Liver (tissue), 9 donors: ENCODE results near the gene ARSB. TPM values are rescaled to one million over a fixed set of nuclear protein-coding genes. Genes with fewer than 3 reads are reported as not detected.

Experiments
- DNase-seq: peaks from one replicate; pipeline ENCODE4 v3.0.0-alpha.2; 2017; ENCODE audit warnings: low spot score
- H3K27ac ChIP-seq, 2 donors: one replicate each; pipeline ENCODE4 v1.7.0; 2013; ENCODE audit warnings: inconsistent platforms in 2 of 2, low read length in 2 of 2, control low read depth in 1 of 2, low read depth in 1 of 2, mild to moderate bottlenecking in 1 of 2
- H3K27me3 ChIP-seq, 4 donors: one replicate each; pipeline versions ENCODE4 v1.6.1 to v1.7.0; 2013; ENCODE audit warnings: low read length in 3 of 4, inconsistent platforms in 1 of 4, mild to moderate bottlenecking in 1 of 4, moderate library complexity in 1 of 4; ENCODE audit not compliant: control insufficient read depth in 4 of 4, insufficient read depth in 4 of 4
- H3K36me3 ChIP-seq, 4 donors: one replicate each; pipeline versions ENCODE4 v1.6.1 to v1.7.0; 2013; ENCODE audit warnings: low read length in 3 of 4, mild to moderate bottlenecking in 3 of 4, low read depth in 1 of 4, moderate library complexity in 1 of 4; ENCODE audit not compliant: control insufficient read depth in 4 of 4, insufficient read depth in 3 of 4
- H3K4me1 ChIP-seq, 4 donors: one replicate each; pipeline versions ENCODE4 v1.6.1 to v1.7.0; 2013; ENCODE audit warnings: low read length in 3 of 4, mild to moderate bottlenecking in 3 of 4, moderate library complexity in 1 of 4; ENCODE audit not compliant: control insufficient read depth in 4 of 4, insufficient read depth in 4 of 4
- H3K4me3 ChIP-seq, 3 donors: one replicate each; pipeline versions ENCODE4 v1.6.1 to v1.7.0; 2013; ENCODE audit warnings: low read length in 3 of 3, control low read depth in 1 of 3, low read depth in 1 of 3, mild to moderate bottlenecking in 1 of 3
- H3K9ac ChIP-seq, 2 donors: one replicate each; pipeline ENCODE4 v1.7.0; 2013; ENCODE audit warnings: low read length in 2 of 2, mild to moderate bottlenecking in 2 of 2, moderate library complexity in 2 of 2, control low read depth in 1 of 2, low read depth in 1 of 2
- H3K9me3 ChIP-seq, 4 donors: one replicate each; pipeline versions ENCODE4 v1.6.1 to v1.7.0; 2013; ENCODE audit warnings: low read length in 3 of 4; ENCODE audit not compliant: control insufficient read depth in 4 of 4
- EGR1 ChIP-seq, 2 donors: IDR thresholded peaks; 2 replicates each; pipeline ENCODE4 v1.6.1; 2016 to 2018; ENCODE audit warnings: antibody characterized with exemption in 2 of 2, low read depth in 2 of 2
- FOXA1 ChIP-seq: IDR thresholded peaks from 2 replicates; pipeline ENCODE4 v1.6.1; 2016; ENCODE audit warnings: antibody characterized with exemption
- FOXA2 ChIP-seq: IDR thresholded peaks from 2 replicates; pipeline ENCODE4 v1.6.1; 2016; ENCODE audit warnings: antibody characterized with exemption
- GABPA ChIP-seq, 2 donors: IDR thresholded peaks in 1 of 2; conservative IDR thresholded peaks in 1 of 2; 2 replicates each; pipeline ENCODE4 v1.6.1; 2016; ENCODE audit warnings: antibody characterized with exemption in 2 of 2, mild to moderate bottlenecking in 1 of 2, moderate library complexity in 1 of 2
- HNF4A ChIP-seq, 2 donors: conservative IDR thresholded peaks; 2 replicates each; pipeline ENCODE4 v1.6.1; 2016; ENCODE audit warnings: antibody characterized with exemption in 2 of 2, mild to moderate bottlenecking in 2 of 2
- HNF4G ChIP-seq: IDR thresholded peaks from 2 replicates; pipeline ENCODE4 v1.6.1; 2016; ENCODE audit warnings: antibody characterized with exemption
- JUND ChIP-seq, 2 donors: IDR thresholded peaks; 2 replicates each; pipeline ENCODE4 v1.6.1; 2016; ENCODE audit warnings: antibody characterized with exemption in 2 of 2
- NR2F2 ChIP-seq: IDR thresholded peaks from 2 replicates; pipeline ENCODE4 v1.6.1; 2016; ENCODE audit warnings: antibody characterized with exemption
- RAD21 ChIP-seq, 2 donors: IDR thresholded peaks; 2 replicates each; pipeline ENCODE4 v1.6.1; 2016; ENCODE audit warnings: antibody characterized with exemption in 2 of 2, mild to moderate bottlenecking in 2 of 2
- RXRA ChIP-seq, 2 donors: IDR thresholded peaks; 2 replicates each; pipeline ENCODE4 v1.6.1; 2017 to 2018; ENCODE audit warnings: antibody characterized with exemption in 2 of 2, mild to moderate bottlenecking in 1 of 2
- SP1 ChIP-seq: IDR thresholded peaks from 2 replicates; pipeline ENCODE4 v1.6.1; 2018; ENCODE audit warnings: antibody characterized with exemption, mild to moderate bottlenecking
- TAF1 ChIP-seq: conservative IDR thresholded peaks from 2 replicates; pipeline ENCODE4 v1.6.1; 2016; ENCODE audit warnings: antibody characterized with exemption, mild to moderate bottlenecking
- YY1 ChIP-seq: IDR thresholded peaks from 2 replicates; pipeline ENCODE4 v1.6.1; 2016; ENCODE audit warnings: antibody characterized with exemption, mild to moderate bottlenecking
- WGBS: extraction: QIAGEN DNeasy Blood & Tissue Kit; methylation state at CpG from one replicate; pipeline ENCODE4 v1.1.7; 2013; 5-methylcytosine and 5-hydroxymethylcytosine counted together
- polyA plus RNA-seq, 2 donors: library from polyadenylated mRNA; stranded (reverse) in 1 of 2; unstranded in 1 of 2; fragments of 200-250 nt in 1 of 2; fragments of >200 nt in 1 of 2; fragmentation: Nextera tagmentation in 1 of 2; extraction: Ambion mirVana in 1 of 2; gene quantifications; one replicate each; pipeline versions ENCODE4 v1.2.1 to v1.2.3, GENCODE V29; 2013 to 2015
- total RNA-seq, 2 donors: library from RNA; depleted of rRNA; stranded (reverse); fragments of >200 nt; gene quantifications; one replicate each; pipeline ENCODE4 v1.2.3, GENCODE V29; 2014
- TF ChIP-seq, protein P1 (sequence below): IDR thresholded peaks from 2 replicates; pipeline ENCODE4 v1.6.1; 2016; ENCODE audit warnings: antibody characterized with exemption
- TF ChIP-seq, protein P2 (sequence below): IDR thresholded peaks from 2 replicates; pipeline ENCODE4 v1.6.1; 2016; ENCODE audit warnings: antibody characterized with exemption
- TF ChIP-seq, protein P3 (sequence below): fragments of 150-350 bp; IDR thresholded peaks from 2 replicates; pipeline ENCODE4 v1.5.1; 2017; ENCODE audit warnings: improper control_type of control experiment, low read depth, low read length; ENCODE audit not compliant: missing input control
- TF ChIP-seq, protein P4 (sequence below): IDR thresholded peaks from 2 replicates; pipeline ENCODE4 v1.6.1; 2016; ENCODE audit warnings: antibody characterized with exemption
- TF ChIP-seq, protein P5 (sequence below): IDR thresholded peaks from 2 replicates; pipeline ENCODE4 v1.6.1; 2016; ENCODE audit warnings: antibody characterized with exemption, mild to moderate bottlenecking
- donor health status: healthy.
- donor health status: healthy.
- donor health status: healthy.
- donor health status: healthy.
- donor health status: healthy.

ARSB gene
- total and polyA plus RNA-seq, 4 donors = 3.5 to 26.2 (median 8.7) TPM

DNA sequence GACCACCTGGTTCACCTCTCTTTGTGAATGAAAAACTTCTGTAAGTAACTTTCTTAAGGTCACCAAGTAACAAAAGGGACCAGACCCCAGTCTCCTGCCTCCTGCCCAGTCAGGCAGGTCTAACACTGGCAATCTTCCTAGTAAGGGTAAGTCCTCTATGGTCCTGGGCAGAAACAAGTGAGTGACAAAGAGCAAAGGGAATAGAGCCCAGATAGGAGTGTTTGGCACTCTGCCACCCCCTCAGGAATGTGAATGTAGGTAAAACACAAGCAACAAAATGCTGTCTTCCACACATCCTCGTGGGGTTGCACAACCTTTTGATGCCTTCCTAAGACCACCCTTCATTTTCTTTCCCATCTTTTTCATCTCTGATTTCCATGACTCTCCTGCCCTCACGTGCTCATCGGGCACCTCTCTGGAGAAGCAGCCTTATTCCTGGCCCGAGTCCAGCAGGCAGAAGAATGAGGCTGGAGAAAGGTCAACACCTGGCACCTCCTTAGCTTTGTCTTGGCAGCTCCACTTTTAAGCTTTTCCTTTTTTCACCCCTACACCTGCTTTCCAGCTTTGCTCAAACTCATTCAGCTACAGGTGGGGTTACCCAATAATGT lies 246.3 kb downstream of the ARSB start (continued):
- TF ChIP-seq, protein P1, sequence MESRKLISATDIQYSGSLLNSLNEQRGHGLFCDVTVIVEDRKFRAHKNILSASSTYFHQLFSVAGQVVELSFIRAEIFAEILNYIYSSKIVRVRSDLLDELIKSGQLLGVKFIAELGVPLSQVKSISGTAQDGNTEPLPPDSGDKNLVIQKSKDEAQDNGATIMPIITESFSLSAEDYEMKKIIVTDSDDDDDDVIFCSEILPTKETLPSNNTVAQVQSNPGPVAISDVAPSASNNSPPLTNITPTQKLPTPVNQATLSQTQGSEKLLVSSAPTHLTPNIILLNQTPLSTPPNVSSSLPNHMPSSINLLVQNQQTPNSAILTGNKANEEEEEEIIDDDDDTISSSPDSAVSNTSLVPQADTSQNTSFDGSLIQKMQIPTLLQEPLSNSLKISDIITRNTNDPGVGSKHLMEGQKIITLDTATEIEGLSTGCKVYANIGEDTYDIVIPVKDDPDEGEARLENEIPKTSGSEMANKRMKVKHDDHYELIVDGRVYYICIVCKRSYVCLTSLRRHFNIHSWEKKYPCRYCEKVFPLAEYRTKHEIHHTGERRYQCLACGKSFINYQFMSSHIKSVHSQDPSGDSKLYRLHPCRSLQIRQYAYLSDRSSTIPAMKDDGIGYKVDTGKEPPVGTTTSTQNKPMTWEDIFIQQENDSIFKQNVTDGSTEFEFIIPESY = no peak
- TF ChIP-seq HNF4G (no peak), JUND (IDR thresholded peaks at IDR 0.05) (no peak), HNF4A (conservative IDR thresholded peaks at IDR 0.05) (no peak), SP1 (no peak)
- TF ChIP-seq, protein P2, sequence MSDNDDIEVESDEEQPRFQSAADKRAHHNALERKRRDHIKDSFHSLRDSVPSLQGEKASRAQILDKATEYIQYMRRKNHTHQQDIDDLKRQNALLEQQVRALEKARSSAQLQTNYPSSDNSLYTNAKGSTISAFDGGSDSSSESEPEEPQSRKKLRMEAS = no peak

DNA sequence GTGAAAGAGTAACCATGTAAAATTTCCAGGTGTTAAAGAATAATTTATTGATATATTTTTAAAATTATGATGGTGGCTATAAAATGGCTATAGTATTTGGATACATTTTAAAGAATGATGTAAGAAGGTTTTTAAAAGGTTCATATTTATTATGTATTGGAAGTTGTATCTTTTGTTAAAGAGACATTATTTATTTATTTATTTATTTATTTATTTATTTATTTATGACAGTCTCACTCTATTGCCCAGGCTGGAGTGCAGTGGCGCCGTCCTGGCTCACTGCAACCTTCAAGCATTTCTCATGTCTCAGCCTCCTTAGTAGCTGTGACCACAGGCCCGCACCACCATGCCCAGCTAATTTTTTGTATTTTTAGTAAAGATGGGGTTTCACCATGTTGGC lies 247.0 kb downstream of the ARSB start:
- Histone ChIP-seq H3K9me3 (no peaks in the 10 kb centered on the region), H3K4me3 (no peak overlapping the region), H3K27ac (no peak overlapping the region), H3K36me3 (no peaks in the 10 kb centered on the region), H3K9ac (no peak overlapping the region), H3K4me1 (no peaks in the 10 kb centered on the region), H3K27me3 (no peaks in the 10 kb centered on the region)
- no peak for DNase-seq
- WGBS = over 99% methylated on average over 3 of the region's 3 CpGs
- TF ChIP-seq SP1 = no peak

DNA sequence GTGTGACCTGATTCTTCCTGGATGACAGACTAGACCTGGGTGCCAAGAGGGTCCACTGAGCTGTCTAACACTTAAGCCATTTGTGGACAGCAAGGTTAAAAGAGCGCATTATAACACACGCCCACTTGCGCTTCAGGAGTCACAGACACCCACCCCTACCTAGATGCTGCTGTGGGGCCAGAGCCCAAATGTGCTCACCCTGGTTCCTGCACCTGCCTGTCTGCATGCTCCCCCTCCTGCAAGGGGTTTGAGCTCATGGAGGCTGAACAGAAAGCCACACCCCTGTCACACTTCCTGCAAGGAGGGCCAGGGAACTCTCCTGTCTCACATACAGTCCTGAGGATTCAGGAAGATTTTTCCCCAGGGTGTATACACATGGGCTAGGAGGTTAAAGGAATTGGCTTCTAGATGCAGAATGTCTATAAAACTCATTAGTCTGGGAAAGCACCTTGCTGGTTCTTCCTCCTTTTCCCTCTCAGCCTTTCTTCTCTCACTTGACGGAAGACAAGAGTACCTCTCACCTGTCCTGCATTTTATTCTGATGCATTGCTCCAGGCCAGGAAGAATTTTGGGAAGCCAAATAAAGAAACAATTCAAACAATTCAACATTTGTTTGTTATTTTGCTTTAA lies 249.2 kb downstream of the ARSB start:
- Histone ChIP-seq H3K9ac (no peak overlapping the region), H3K4me3 (no peak overlapping the region), H3K9me3 (no peaks in the 10 kb centered on the region), H3K27me3 (no peaks in the 10 kb centered on the region), H3K4me1 (no peaks in the 10 kb centered on the region), H3K36me3 (no peaks in the 10 kb centered on the region), H3K27ac (no peak overlapping the region)
- 97% methylated on average over 4 of the region's 4 CpGs for WGBS
- DNase-seq = no peak
- TF ChIP-seq FOXA1 (no peak), RAD21 (IDR thresholded peaks at IDR 0.05) (no peak), HNF4A (conservative IDR thresholded peaks at IDR 0.05) (no peak), GABPA (IDR thresholded peaks at IDR 0.05 in 1 of 2, conservative IDR thresholded peaks at IDR 0.05 in 1 of 2) (no peak), NR2F2 (no peak), SP1 (no peak), FOXA2 (no peak), YY1 (no peak), HNF4G (no peak), TAF1 (no peak), JUND (IDR thresholded peaks at IDR 0.05) (no peak), RXRA (IDR thresholded peaks at IDR 0.05) (no peak), EGR1 (IDR thresholded peaks at IDR 0.05; ENCODE audit: low read depth in 2 of 2) (no peak)
- TF ChIP-seq, protein P1 = no peak
- TF ChIP-seq, protein P2 = no peak
- TF ChIP-seq, protein P3, sequence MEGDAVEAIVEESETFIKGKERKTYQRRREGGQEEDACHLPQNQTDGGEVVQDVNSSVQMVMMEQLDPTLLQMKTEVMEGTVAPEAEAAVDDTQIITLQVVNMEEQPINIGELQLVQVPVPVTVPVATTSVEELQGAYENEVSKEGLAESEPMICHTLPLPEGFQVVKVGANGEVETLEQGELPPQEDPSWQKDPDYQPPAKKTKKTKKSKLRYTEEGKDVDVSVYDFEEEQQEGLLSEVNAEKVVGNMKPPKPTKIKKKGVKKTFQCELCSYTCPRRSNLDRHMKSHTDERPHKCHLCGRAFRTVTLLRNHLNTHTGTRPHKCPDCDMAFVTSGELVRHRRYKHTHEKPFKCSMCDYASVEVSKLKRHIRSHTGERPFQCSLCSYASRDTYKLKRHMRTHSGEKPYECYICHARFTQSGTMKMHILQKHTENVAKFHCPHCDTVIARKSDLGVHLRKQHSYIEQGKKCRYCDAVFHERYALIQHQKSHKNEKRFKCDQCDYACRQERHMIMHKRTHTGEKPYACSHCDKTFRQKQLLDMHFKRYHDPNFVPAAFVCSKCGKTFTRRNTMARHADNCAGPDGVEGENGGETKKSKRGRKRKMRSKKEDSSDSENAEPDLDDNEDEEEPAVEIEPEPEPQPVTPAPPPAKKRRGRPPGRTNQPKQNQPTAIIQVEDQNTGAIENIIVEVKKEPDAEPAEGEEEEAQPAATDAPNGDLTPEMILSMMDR = no peak
- TF ChIP-seq, protein P4, sequence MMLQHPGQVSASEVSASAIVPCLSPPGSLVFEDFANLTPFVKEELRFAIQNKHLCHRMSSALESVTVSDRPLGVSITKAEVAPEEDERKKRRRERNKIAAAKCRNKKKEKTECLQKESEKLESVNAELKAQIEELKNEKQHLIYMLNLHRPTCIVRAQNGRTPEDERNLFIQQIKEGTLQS = no peak
- TF ChIP-seq, protein P5, sequence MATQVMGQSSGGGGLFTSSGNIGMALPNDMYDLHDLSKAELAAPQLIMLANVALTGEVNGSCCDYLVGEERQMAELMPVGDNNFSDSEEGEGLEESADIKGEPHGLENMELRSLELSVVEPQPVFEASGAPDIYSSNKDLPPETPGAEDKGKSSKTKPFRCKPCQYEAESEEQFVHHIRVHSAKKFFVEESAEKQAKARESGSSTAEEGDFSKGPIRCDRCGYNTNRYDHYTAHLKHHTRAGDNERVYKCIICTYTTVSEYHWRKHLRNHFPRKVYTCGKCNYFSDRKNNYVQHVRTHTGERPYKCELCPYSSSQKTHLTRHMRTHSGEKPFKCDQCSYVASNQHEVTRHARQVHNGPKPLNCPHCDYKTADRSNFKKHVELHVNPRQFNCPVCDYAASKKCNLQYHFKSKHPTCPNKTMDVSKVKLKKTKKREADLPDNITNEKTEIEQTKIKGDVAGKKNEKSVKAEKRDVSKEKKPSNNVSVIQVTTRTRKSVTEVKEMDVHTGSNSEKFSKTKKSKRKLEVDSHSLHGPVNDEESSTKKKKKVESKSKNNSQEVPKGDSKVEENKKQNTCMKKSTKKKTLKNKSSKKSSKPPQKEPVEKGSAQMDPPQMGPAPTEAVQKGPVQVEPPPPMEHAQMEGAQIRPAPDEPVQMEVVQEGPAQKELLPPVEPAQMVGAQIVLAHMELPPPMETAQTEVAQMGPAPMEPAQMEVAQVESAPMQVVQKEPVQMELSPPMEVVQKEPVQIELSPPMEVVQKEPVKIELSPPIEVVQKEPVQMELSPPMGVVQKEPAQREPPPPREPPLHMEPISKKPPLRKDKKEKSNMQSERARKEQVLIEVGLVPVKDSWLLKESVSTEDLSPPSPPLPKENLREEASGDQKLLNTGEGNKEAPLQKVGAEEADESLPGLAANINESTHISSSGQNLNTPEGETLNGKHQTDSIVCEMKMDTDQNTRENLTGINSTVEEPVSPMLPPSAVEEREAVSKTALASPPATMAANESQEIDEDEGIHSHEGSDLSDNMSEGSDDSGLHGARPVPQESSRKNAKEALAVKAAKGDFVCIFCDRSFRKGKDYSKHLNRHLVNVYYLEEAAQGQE = no peak
